GM19025 (cell line): ENCODE measurements around the gene TRIM2.
A peak's percentile ranks its signal among the peaks of the same experiment; 100 is the strongest.

Experiments
- ATAC-seq: cut with Tn5 transposase; IDR thresholded peaks from one replicate; pipeline ENCODE4 v1.9.1; 2021; ENCODE audit warnings: mild to moderate bottlenecking, low read depth, moderate library complexity; ENCODE audit not compliant: unreplicated experiment

TRIM2 gene

GRCh38 chr4:153244969-153245368, 40.7 kb downstream of the TRIM2 start:
- no peak for ATAC-seq

- no peak for ATAC-seq
Observed at GRCh38 chr4:153245775-153246174, 41.5 kb downstream of the TRIM2 start.

DNA sequence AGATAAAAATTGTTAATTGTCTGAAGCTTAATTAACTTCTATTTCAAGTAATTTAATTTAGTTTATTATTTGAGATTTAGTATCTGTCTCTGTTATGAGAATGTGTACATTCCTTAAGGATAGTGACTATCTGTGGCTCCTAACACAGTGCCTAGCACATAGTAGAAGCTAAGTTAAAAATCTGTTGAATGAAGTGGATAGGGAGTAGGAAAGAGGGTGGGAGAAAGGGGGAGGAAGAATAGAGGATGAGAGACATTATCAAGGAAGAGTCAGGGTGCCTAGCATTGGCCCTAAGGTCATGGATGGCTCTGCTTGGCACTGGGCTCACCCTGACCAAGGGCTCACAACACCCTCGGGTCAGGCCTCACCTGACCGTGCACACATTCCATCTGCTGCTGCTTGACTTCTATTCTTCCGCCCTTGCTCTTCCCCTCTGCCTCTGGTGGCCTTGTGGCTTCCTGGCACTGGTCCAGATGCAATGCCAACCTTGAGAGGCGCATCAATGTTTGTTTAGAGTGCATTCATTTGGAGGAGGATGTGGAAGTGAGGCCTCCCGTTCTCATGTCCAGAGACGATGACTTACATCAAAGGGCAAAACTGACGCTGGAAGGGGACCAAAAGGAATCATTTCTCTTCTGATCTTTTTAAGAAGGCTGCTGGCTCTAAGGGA, 42.3 kb downstream of the TRIM2 start:
- no peak for ATAC-seq

GRCh38 chr4:153247116-153247490, 42.9 kb downstream of the TRIM2 start:
- ATAC-seq: no peak

DNA sequence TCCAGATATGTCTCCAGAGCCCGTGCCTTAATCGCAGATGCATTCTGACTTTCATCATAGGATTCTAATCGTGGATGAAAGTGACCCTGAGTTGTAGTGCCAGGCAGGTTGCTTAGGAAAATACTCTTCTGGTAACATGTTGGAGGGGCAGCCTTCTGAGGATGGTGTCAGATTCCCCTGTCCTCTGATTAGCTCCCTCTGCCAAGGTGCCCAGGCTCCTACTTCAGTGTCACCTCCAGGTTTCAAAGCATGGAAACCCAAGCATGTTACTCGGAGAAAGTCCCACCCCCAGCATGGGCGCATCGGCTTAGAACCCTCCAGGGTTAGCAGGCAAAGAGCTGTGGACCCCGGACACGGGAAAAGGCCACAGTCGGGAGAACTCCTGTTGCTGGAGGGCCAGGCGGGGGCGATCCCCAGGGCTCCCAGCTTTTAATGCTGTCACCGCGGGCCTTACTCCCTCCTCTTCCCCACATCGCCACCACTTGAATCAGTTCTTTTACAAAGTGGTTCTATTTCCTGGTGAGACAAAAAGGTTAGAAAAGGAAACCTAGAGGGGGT, 44.5 kb downstream of the TRIM2 start:
- ATAC-seq: no peak

DNA sequence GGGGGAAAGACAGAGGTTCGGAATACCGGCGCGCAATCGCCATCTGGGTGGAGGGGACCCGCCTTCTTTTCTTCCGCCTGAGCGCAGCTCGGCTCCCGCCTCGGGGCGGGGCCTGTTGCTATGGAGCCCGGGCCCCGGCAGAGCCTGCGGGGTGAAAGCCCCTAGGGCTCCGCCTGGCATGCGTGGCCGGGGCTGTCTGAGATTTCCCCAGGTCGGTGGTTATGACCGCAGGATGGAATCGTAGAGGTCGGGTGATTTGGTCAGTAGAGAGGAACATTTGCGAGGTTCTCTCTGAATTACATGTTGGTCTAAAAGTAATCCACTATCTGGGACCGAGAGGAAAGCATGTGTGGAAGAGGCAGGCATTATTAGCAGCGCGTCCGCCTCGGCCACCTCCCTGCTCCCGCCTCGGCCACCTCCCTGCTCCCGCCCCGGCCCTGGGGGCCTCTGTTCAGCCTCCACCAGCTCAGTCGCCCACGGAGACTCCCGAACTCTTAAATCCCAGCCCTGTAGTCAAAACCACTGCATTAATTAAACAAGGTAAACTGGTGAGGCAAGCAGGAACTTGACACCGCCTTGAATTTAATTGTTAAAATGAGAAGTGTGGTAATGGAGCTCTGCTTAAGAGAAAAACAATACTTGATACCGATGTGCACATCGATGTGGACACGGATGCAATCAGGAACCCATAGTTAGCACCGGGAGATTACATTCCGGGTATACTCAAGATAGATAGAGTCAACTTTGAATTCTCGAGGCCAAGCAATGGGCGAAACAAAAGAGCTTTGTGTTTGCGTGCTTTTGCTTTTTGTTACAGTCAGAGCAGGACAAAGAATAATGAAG, 45.2 kb downstream of the TRIM2 start:
- ATAC-seq: peak; percentile 98

GRCh38 chr4:153252122-153252521, 47.9 kb downstream of the TRIM2 start:
- ATAC-seq: no peak

GRCh38 chr4:153255233-153255632, 51.0 kb downstream of the TRIM2 start:
- ATAC-seq: no peak

DNA sequence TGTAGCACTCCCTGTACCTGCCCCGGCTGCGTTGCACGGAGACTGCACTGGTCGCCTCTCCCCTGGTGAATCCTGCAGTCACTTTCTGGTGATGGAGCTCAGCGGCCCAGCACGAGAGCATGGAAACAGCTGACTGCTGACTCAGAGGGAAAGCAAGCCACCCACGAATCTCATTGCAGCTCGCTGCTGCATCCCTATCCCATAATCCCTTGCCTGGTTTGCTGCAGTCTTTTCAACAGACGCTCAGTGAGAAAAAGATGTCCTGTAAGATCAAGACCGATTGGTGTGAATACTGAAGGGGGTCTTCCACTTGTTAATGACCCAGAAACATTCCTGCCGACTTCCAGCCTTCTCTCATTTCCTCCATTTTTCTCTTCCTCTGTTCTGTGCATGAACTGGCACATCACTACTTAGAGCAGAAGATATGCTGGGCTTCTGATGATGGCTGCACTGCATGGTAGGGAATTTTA, 52.9 kb downstream of the TRIM2 start:
- no peak for ATAC-seq

DNA sequence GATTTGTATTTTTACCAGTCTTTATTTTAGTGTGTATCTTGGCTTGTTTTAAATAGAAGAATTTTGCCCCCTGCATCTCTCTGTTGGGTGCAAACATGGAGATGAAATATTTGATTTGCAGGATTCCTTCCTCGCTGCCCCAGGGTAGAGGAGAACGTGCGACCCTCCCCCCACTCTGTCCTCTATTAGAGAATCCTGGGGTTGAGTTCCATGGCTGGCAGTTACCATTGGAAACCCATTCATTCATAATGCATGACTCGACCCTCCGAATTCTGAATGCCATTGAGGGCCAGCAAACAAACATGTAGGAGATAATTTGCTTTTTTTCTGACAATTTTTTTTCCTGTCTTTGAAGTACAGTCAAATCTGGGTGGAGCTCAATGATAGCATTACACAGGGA, 53.7 kb downstream of the TRIM2 start:
- ATAC-seq: no peak

GRCh38 chr4:153258750-153259149, 54.5 kb downstream of the TRIM2 start:
- no peak for ATAC-seq

DNA sequence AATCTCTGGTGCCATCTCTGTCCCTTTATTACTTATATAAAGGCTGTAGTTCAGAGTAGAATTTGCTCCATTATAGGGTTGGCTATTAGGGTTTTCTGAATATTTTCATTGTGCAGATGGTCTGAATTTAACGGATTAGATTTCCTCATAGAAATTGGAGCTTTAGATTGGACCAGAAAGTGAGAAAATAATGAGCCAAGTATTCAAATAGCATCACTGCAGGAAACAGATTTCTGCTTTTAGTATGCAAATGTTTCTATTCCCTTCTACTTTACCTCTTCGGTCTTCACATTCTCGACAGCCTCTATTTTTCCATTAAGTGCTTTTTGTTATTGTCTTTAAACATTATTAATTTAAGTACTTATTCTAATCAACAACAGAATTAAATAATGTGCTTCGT, 55.4 kb downstream of the TRIM2 start:
- no peak for ATAC-seq

DNA sequence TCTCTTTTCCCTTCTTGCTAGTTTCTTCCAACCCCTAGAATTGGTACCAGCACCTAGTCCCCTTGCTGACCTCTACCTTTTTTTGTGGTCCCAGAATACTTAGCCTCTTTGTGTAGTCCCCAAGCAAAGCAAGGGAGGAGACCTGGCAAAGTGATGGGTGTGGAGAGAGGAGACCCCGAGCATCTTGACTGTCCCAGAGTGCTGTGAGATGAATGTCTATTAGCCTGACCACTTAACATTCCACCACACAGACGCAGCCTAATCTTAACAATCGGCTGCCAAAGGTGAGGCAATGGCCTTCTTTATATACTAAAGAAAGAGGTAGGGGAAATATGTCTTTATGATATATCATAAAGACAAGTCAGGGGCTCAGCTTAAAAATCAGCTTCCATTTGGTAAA, 55.9 kb downstream of the TRIM2 start:
- ATAC-seq: no peak

GRCh38 chr4:153260553-153261300, 56.5 kb downstream of the TRIM2 start:
- no peak for ATAC-seq

GRCh38 chr4:153261461-153261860, 57.2 kb downstream of the TRIM2 start:
- ATAC-seq: no peak

- no peak for ATAC-seq
Observed at GRCh38 chr4:153261914-153262313, 57.7 kb downstream of the TRIM2 start.

DNA sequence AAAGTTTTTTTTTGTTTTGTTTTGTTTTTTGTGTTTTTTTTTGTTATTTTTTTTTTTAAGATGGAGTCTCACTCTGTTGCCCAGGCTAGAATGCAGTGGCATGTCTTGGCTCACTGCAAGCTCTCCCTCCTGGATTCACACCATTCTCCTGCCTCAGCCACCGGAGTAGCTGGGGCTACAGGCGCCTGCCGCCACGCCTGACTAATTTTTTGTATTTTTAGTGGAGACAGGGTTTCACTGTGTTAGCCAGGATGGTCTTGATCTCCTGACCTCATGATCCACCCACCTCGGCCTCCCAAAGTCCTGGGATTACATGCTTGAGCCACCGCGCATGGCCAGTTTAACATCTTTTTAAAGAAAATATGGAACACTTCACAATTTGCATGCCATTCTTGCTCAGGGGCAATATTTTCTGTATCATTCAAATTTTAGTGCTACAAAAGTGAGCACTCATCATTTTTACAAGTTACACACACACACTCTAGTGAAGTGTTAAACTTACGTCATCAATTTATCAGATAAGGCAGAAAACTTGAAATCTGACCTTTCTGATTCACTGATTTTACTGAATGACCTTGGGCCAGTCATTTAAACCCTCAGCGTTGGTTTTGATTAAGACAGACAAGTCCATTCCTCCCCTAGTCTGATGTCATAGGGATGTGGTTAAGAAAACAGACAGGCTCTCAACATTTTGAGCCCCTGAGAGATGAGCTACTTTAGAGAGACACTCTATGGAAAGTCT, 61.2 kb downstream of the TRIM2 start:
- no peak for ATAC-seq

- ATAC-seq: no peak
Observed at GRCh38 chr4:153266988-153267387, 62.7 kb downstream of the TRIM2 start.

DNA sequence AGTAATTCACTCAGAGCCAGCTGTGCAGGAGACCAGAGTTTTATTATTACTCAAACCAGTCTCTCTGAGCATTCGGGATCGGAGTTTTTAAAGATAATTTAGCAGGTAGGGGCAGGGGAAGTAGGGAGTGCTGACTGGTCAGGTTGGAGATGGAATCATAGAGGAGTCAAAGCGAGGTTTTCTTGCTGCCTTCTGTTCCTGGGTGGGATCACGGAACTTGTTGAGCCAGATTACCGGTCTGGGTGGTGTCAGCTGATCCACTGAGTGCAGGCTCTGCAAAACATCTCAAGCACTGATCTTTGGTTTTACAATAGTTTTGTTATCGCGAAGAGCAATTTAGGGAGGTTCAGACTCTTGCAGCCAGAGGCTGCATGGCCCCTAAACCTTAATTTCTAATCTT, 63.6 kb downstream of the TRIM2 start:
- ATAC-seq: no peak

GRCh38 chr4:153268295-153268694, 64.1 kb downstream of the TRIM2 start:
- no peak for ATAC-seq
